GM18499 (cell line): ENCODE data around the gene TMEM217.
"Not testable (repeated sequence)": the region's sequence is repeated elsewhere in the genome, so short reads cannot be mapped to it uniquely, and the experiment has no call there.

Experiments
- ATAC-seq: cut with Tn5 transposase; IDR thresholded peaks from one replicate; pipeline ENCODE4 v1.9.1; 2021; ENCODE audit warnings: moderate number of reproducible peaks; ENCODE audit not compliant: insufficient read depth, unreplicated experiment

The TMEM217 gene

DNA sequence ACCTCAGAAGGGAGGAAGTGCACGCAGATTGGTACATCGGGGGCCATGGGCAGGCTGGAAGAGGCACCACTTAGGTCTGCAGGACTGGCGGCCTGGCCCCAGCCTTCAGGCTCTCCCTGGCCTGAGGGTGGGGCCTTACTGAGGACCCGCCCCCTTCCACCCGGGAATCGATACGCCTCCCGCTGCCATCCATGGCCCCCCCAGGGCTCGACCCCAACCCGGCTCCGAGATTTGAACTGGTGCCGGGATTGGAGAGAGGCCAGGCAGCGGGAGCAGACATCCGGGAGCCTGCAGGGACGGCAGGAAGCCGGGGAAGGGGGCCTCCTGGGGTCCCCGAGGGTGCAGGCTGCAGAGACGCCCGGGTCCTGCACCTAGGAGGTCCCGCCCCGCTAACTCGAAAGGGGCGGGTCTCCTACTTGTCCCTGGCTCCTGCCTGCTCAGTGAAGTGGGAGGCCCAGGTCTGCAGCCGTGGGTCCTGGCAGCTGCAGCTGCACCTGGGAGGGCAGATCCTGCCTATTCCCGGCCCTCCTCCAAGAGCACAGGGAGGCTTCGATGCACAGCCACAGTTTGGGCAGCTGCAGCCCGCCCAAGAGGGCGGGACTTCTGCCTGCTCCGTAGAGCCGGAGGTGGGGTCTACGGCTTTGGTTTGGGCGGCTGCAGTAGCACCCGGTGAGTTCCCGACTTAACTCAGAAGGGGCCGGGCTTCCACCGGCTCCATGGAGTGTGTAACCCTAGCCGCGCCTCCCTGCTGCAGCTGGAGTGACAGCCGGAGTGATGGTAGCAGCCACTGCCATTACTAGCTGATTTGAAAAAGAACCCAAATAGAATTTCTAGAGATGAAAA, 35.6 kb downstream of the TMEM217 start:
- ATAC-seq, result peak; percentile 56

- no peak for ATAC-seq
Measured at GRCh38 chr6:37221585-37222124, 36.3 kb downstream of the TMEM217 start.

GRCh38 chr6:37218511-37218910, 39.4 kb downstream of the TMEM217 start:
- no peak for ATAC-seq

- no peak for ATAC-seq
Measured at GRCh38 chr6:37218061-37218460, 39.9 kb downstream of the TMEM217 start.

- no peak for ATAC-seq
Measured at GRCh38 chr6:37212268-37212667, 45.7 kb downstream of the TMEM217 start.

GRCh38 chr6:37210313-37210968, 47.5 kb downstream of the TMEM217 start:
- ATAC-seq, result no peak

- no peak for ATAC-seq
Measured at GRCh38 chr6:37209461-37210205, 48.3 kb downstream of the TMEM217 start.

DNA sequence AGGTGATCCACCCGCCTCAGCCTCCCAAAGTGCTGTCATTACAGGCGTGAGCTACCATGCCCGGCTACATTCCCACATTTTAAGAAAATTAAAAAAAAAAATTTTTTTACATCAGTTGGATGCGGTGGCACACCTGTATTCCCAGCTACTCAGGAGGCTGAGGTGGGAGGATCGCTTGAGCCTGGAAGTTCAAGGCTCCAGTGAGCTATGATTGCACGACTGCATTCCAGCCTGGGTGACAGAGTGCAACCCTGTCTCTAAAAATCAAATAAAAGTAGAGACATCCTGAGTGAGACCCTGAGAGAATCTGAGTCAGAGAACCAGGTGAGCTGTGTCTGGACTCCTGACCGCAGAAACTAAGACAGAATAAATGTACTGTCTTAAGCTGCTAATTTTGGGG, 49.2 kb downstream of the TMEM217 start:
- ATAC-seq, result no peak

DNA sequence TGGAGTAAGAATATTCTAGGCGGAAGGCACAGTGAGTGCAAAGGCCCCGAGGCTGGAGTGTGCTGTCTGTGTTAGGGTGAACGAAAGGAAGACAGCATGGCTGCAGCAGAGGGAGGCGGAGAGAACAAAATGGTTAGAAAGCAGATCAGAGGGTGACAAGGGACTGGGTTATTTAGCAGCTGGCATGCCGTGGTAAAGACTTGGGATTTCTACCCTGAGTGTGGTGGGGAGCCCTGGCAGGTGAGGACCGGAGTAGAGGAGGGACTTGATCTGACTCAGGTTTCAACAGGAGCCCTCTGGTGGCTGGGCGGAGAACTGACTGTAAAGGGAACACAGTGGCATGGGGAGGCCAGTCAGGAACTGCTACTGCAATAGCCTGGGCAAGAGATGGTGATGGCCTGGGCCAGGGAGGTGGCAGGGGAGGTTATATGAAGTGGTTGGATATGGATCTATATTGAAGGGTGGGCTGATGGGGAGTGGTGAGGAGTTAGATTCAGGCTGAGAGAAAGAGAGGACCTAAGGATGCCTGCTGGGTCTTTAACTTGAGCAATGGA, 50.0 kb downstream of the TMEM217 start:
- ATAC-seq, result no peak

DNA sequence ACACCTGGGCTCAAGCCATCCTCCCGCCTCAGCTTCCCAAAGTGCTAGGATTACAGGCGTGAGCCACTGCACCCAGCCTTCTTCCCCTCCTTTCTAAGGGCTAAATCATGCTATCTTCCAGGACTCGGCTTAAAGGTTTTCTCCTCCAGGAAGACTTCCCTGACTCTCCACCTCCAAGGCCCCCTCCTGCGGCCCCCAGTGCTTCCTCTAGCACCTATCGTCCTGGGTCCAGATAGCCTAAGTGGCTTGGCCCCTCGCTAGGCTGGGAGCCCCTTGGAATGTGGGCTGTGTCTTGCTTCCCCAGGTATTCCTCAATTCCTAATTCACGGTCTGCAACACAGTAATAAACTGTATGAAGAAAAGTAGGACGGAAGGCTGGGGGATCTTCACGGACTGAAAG, 51.3 kb downstream of the TMEM217 start:
- ATAC-seq, result no peak

- ATAC-seq, result no peak
Measured at GRCh38 chr6:37205997-37206340, 52.0 kb downstream of the TMEM217 start.

DNA sequence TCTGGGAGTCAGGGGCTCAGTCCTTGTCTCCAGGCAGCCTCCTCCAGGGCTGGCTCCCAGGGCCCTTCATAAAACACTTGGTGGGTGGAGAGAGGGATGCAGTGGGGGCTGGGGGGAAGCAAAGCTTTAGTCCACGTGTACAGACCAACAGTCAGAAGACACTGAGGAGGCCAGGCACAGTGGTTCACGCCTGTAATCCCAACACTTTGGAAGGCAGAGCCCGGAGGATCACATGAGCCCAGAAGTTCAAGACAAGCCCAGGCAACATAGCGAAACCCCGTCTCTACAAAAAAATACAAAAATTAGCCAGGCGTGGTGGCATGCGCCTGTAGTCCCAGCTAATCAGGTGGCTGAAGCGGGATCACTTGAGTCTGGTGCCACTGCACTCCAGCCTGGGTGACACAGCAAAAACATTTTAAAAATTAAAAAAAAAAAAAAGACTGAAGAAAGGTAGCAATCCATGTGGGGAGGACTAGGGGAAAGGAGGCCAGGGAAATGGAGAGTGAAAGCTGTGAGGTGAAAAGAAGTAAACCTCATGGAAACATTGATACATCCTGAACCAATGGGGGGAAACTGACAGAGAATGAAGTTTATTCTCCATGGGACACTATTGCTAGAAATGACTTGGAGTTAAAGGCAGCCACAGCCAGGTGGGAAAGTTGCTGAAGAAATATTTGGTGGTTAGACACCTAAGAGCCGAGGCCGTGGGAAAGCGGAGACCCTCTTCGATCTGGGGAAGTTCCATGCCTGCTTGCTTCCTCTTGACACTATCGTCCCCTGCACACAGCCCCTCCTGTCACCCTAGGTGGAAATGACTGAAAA, 52.6 kb downstream of the TMEM217 start:
- ATAC-seq, result no peak

DNA sequence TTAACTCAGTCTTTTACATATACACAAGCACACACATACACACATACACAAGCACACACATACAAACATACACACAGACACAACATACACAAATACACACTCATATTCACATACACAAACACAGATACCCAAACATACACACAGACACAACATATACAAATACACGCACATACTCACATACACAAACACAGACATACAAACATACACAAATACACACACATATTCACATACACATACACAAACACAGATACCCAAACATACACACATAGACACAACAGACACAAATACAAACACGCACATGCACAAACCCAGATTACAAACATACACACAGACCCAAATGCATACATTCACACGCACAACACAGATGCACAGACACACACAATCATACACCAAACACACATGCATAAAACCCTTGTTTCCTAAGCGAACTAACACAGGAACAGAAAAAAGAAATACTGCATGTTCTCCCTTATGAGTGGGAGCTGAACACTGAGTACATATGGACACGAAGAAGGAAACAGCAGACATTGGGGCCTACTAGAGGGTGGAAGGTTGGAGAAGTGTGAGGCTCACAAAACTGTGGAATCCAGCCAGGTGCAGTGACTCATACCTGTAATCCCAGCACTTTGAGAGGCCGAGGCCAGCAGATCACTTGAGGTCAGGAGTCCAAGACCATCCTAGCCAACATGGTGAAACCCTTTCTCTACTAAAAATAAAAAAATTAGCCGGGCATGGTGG, 53.8 kb downstream of the TMEM217 start:
- ATAC-seq, result no peak

- ATAC-seq, result no peak
Measured at GRCh38 chr6:37202788-37203491, 55.0 kb downstream of the TMEM217 start.

DNA sequence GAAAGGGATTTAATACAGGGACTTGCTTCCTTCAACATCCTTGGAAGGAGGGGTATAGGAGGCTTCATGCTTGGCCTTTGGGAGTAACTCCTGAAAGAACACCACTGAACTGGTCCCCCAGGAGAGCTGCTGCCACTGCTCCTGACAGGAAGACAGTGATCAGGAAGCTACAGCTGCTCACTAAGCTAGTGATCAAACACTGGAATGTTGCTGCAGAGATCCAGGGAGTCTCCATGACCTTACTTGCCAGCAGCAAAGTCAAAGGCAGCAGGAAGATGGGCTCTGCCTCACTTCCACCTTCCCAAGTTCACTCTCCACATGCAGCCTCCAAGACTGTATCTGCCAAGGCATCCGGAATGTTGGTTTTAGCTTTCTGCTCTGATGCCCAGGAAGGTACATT, 56.2 kb downstream of the TMEM217 start:
- no peak for ATAC-seq

DNA sequence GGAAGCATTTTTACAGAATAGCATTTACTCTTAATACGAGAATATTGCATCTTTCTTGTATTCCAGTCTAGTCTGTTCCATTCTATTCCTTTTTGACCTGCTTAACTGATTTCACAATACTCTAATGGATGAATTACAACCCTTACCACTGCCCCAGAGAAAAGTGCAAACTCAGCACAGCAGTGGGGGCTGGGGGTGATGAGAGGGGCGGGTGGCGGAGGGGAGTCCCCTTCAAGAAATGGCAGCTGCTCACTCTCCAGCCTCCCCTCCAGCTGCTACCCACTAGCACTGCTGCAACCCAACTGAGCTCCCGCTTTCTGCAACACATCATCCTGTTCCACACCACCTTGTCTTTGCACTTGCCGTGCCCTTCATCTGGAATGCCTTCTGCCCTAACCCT, 57.9 kb downstream of the TMEM217 start:
- no peak for ATAC-seq

GRCh38 chr6:37196451-37196850, 61.5 kb downstream of the TMEM217 start:
- not testable (repeated sequence) for ATAC-seq

DNA sequence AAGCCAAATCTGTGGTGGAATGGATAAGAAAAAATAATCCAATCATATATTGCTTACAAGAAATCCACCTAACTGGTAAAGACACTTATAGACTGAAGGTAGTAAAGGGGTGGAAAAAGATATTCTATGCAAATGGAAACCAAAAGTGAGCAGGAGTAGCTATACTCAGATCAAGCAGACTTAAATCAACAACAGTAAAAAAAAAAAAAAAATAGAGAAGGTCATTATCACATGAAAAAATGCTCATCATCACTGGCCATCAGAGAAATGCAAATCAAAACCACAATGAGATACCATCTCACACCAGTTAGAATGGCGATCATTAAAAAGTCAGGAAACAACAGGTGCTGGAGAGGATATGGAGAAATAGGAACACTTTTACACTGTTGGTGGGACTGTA, 63.1 kb downstream of the TMEM217 start:
- ATAC-seq, result not testable (repeated sequence)

GRCh38 chr6:37192666-37193065, 65.3 kb downstream of the TMEM217 start:
- ATAC-seq, result no peak
